Keratinocyte (primary cell): Measurements from ENCODE around the gene CEP131.

Source experiments
- EZH2 ChIP-seq: IDR thresholded peaks from one replicate; pipeline ENCODE4 v1.6.1; 2012; ENCODE audit warnings: inconsistent platforms, mild to moderate bottlenecking, low read length, moderate library complexity
- TF ChIP-seq, protein P1 (sequence below), 3 experiments: IDR thresholded peaks in 1 of 3; conservative IDR thresholded peaks in 1 of 3; optimal IDR thresholded peaks in 1 of 3; 2 replicates in 2 of 3; 3 replicates in 1 of 3; pipeline versions ENCODE3 to v1.5.1; 2011; ENCODE audit warnings: low read length in 3 of 3, mild to moderate bottlenecking in 3 of 3, moderate library complexity in 2 of 3, control low read depth in 1 of 3, inconsistent platforms in 1 of 3; ENCODE audit not compliant: insufficient read depth in 2 of 3; ENCODE audit errors: extremely low read depth in 1 of 3

DNA sequence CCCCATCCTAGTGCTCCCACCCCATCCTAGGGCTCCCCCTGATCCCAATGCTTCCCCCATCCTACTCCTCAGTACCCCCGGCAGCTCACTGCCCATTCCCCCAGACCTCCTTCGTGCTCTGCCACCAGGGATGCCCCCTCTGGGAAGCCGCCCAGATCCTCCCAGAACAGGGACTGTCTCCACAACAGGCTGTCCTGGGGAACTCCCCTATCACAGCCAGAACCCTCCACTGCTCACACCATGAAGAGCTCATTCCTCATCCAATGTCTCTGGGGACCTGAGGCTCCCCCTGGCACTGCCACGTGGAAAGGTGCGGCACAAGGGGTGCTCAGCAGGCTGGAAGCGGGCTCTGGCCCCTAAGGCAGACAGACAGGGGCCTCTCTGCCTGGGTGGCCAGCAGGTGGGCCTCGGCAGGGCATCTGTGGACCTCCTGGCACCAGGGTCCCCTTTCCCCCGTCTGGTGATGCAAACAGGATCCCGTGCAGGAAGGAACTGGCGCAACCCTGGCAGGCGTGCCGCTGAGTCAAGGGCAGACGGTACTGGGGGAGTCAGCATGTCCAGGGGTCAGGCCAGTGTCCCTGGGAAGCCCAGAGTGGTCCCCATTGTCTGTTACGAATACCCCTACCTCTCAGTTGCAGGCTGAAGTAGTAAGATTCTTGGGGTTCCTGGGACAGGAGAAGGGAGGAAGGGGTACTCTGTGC, 72.2 kb downstream of the CEP131 start:
- TF ChIP-seq EZH2 = no peak
- TF ChIP-seq, protein P1, sequence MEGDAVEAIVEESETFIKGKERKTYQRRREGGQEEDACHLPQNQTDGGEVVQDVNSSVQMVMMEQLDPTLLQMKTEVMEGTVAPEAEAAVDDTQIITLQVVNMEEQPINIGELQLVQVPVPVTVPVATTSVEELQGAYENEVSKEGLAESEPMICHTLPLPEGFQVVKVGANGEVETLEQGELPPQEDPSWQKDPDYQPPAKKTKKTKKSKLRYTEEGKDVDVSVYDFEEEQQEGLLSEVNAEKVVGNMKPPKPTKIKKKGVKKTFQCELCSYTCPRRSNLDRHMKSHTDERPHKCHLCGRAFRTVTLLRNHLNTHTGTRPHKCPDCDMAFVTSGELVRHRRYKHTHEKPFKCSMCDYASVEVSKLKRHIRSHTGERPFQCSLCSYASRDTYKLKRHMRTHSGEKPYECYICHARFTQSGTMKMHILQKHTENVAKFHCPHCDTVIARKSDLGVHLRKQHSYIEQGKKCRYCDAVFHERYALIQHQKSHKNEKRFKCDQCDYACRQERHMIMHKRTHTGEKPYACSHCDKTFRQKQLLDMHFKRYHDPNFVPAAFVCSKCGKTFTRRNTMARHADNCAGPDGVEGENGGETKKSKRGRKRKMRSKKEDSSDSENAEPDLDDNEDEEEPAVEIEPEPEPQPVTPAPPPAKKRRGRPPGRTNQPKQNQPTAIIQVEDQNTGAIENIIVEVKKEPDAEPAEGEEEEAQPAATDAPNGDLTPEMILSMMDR (optimal IDR thresholded peaks at IDR 0.05 in 1 of 3, IDR thresholded peaks at IDR 0.05 in 1 of 3, conservative IDR thresholded peaks at IDR 0.05 in 1 of 3; ENCODE audit: extremely low read depth in 1 of 3, insufficient read depth in 2 of 3, low read length in 3 of 3) = no peak
